CD4-positive, alpha-beta T cell (primary cell): ENCODE data around the gene FAT1. TPM values are rescaled to one million over a fixed set of nuclear protein-coding genes. Genes with fewer than 3 reads are reported as not detected.
A peak's percentile ranks its signal among the peaks of the same experiment; 100 is the strongest.

ENCODE experiments used
- ATAC-seq: fragments of 200-7000 bp; cut with Tn5 transposase; one replicate; pipeline ENCODE4 v1.10.0; 2022; ENCODE audit warnings: mild to moderate bottlenecking; ENCODE audit not compliant: poor library complexity
- CTCF ChIA-PET: fragments of 350-600 bp; sonication (Branson Sonifier 250); formaldehyde crosslinking; loops from one replicate; lab custom pipeline; 2021; ENCODE audit warnings: antibody characterized with exemption, inconsistent platforms; lab: Charles Lee
- POLR2A ChIA-PET: fragments of 350-600 bp; sonication (Branson Sonifier 250); formaldehyde crosslinking; loops from one replicate; lab custom pipeline; 2021; ENCODE audit warnings: antibody characterized with exemption, inconsistent platforms; lab: Charles Lee
- DNase-seq, 14 experiments: peaks; one replicate each; pipeline ENCODE4 v3.0.0-alpha.2; 2013 to 2020; ENCODE audit warnings: mixed read lengths in 2 of 14
- H3K27ac ChIP-seq, 2 donors: one replicate each; pipeline versions ENCODE4 v1.5.1 to v1.7.0; 2013; ENCODE audit warnings: low read length in 2 of 2, low read depth in 1 of 2, mild to moderate bottlenecking in 1 of 2
- H3K27me3 ChIP-seq, 2 experiments: 1 replicate in 1 of 2; 2 replicates in 1 of 2; pipeline versions ENCODE4 v1.6.1 to v1.7.0; 2013; ENCODE audit warnings: low read length in 2 of 2, control low read depth in 1 of 2, mild to moderate bottlenecking in 1 of 2, moderate library complexity in 1 of 2; ENCODE audit not compliant: insufficient read depth in 2 of 2, control insufficient read depth in 1 of 2
- H3K36me3 ChIP-seq: one replicate; pipeline ENCODE4 v1.6.1; 2013; ENCODE audit warnings: low read length, control low read depth; ENCODE audit not compliant: insufficient read depth
- H3K4me1 ChIP-seq: one replicate; pipeline ENCODE4 v1.6.1; 2013; ENCODE audit warnings: low read length, control low read depth; ENCODE audit not compliant: insufficient read depth
- H3K4me3 ChIP-seq: one replicate; pipeline ENCODE4 v1.5.1; 2013; ENCODE audit warnings: mild to moderate bottlenecking, low read length, moderate library complexity
- H3K9me3 ChIP-seq, 2 experiments: 1 replicate in 1 of 2; 2 replicates in 1 of 2; pipeline versions ENCODE4 v1.6.1 to v1.7.0; 2013; ENCODE audit warnings: low read length in 2 of 2, mild to moderate bottlenecking in 2 of 2, control low read depth in 1 of 2, moderate library complexity in 1 of 2; ENCODE audit not compliant: control insufficient read depth in 1 of 2, insufficient read depth in 1 of 2
- H3K27ac Mint-ChIP-seq: one replicate; pipeline ENCODE4 v1.8.0; 2020; ENCODE audit warnings: mixed read lengths
- H3K27me3 Mint-ChIP-seq: one replicate; pipeline ENCODE4 v1.8.0; 2021; ENCODE audit warnings: mixed read lengths
- H3K36me3 Mint-ChIP-seq: one replicate; pipeline ENCODE4 v1.8.0; 2021; ENCODE audit warnings: low read depth, mixed read lengths
- H3K4me1 Mint-ChIP-seq: one replicate; pipeline ENCODE4 v1.8.0; 2021; ENCODE audit warnings: low read depth, mixed read lengths
- H3K4me3 Mint-ChIP-seq: one replicate; pipeline ENCODE4 v1.8.0; 2020; ENCODE audit warnings: mild to moderate bottlenecking, mixed read lengths
- H3K9me3 Mint-ChIP-seq: one replicate; pipeline ENCODE4 v1.8.0; 2020; ENCODE audit warnings: mixed read lengths
- CTCF ChIP-seq: fragments of 200-600 bp; IDR thresholded peaks from one replicate; pipeline ENCODE4 v1.8.0; 2022; ENCODE audit warnings: antibody characterized with exemption, mild to moderate bottlenecking
- intact Hi-C, 2 experiments: fragments of 100-400 bp; cut with DNase I in 1 of 2; cut with micrococcal nuclease in 1 of 2; formaldehyde crosslinking; loops; one replicate each; pipeline versions ENCODE4 v1.15.1 to v1.9.0; 2023 to 2025; cut with DNase I, micrococcal nuclease
- total RNA-seq, 174 experiments: library from RNA in 2 of 174; stranded (reverse) in 2 of 174; gene quantifications; one replicate each; pipeline ENCODE4 v1.2.3 and lab custom pipeline; 2021 to 2026

The FAT1 gene
- total RNA-seq, 2 experiments from 2014 or later: 0.03 TPM; not detected in 1

GRCh38 chr4:186726426-186727168 lies 2.9 kb upstream of the FAT1 start:
- Histone ChIP-seq H3K27ac (no peak overlapping the region), H3K36me3 (no peaks in the 10 kb centered on the region), H3K9me3 (peaks cover 0 to 28% of the 10 kb centered on the region in 2 experiments), H3K4me1 (peaks cover 3% of the 10 kb centered on the region), H3K27me3 (peaks cover 46 to 59% of the 10 kb centered on the region in 2 experiments), H3K4me3 (no peak overlapping the region)
- ChIA-PET CTCF (no interaction called here), POLR2A (no interaction called here)
- no peak for TF ChIP-seq CTCF
- H3K27ac Mint-ChIP-seq: no peak overlapping the region
- intact Hi-C loops: no loop called here
- ATAC-seq (no peak), DNase-seq (no peak)
- peaks cover 47% of the 10 kb centered on the region for H3K27me3 Mint-ChIP-seq
- no peak overlapping the region for H3K4me3 Mint-ChIP-seq
- peaks cover 28% of the 10 kb centered on the region for H3K4me1 Mint-ChIP-seq
- no peaks in the 10 kb centered on the region for H3K9me3 Mint-ChIP-seq
- no peaks in the 10 kb centered on the region for H3K36me3 Mint-ChIP-seq

GRCh38 chr4:186725469-186726425 lies 2.1 kb upstream of the FAT1 start:
- Mint-ChIP-seq H3K4me3 (no peak overlapping the region), H3K4me1 (peaks cover 28% of the 10 kb centered on the region), H3K27ac (no peak overlapping the region), H3K36me3 (no peaks in the 10 kb centered on the region), H3K9me3 (peaks cover 3% of the 10 kb centered on the region), H3K27me3 (peaks cover 47% of the 10 kb centered on the region)
- H3K27ac ChIP-seq: no peak overlapping the region
- H3K9me3 ChIP-seq: peaks cover 0 to 28% of the 10 kb centered on the region in 2 experiments
- no peak for DNase-seq
- no peak for ATAC-seq
- intact Hi-C loops: no loop called here
- ChIA-PET CTCF (no interaction called here), POLR2A (no interaction called here)
- TF ChIP-seq CTCF: no peak
- H3K4me3 ChIP-seq: no peak overlapping the region
- no peaks in the 10 kb centered on the region for H3K36me3 ChIP-seq
- peaks cover 3% of the 10 kb centered on the region for H3K4me1 ChIP-seq
- H3K27me3 ChIP-seq: peaks cover 46 to 64% of the 10 kb centered on the region in 2 experiments

- Histone ChIP-seq H3K27me3 (peaks cover 46 to 64% of the 10 kb centered on the region in 2 experiments), H3K4me3 (no peak overlapping the region), H3K4me1 (peaks cover 3% of the 10 kb centered on the region), H3K9me3 (peaks cover 0 to 28% of the 10 kb centered on the region in 2 experiments), H3K36me3 (no peaks in the 10 kb centered on the region), H3K27ac (no peak overlapping the region)
- H3K9me3 Mint-ChIP-seq: peaks cover 3% of the 10 kb centered on the region
- ChIA-PET POLR2A (no interaction called here), CTCF (no interaction called here)
- peaks cover 28% of the 10 kb centered on the region for H3K4me1 Mint-ChIP-seq
- DNase-seq (no peak), ATAC-seq (no peak)
- H3K4me3 Mint-ChIP-seq: peak overlapping the region; percentile 59
- TF ChIP-seq CTCF: no peak
- H3K27ac Mint-ChIP-seq: no peak overlapping the region
- intact Hi-C loops: no loop called here
- H3K36me3 Mint-ChIP-seq: no peaks in the 10 kb centered on the region
- H3K27me3 Mint-ChIP-seq: peaks cover 45% of the 10 kb centered on the region
Observed at GRCh38 chr4:186724864-186725468, 1.3 kb upstream of the FAT1 start.
